Measurements from ENCODE around the gene CMTM8. TPM values are rescaled to one million over a fixed set of nuclear protein-coding genes. Genes with fewer than 3 reads are reported as not detected.

The CMTM8 gene
- total RNA-seq, 1 donor from 2014 or later, result 0.24 TPM

- peak overlapping the region; percentile 77 for H3K27ac Mint-ChIP-seq
- H3K36me3 Mint-ChIP-seq (ENCODE audit: low read depth), result peaks cover 10% of the 10 kb centered on the region
- ChIA-PET CTCF (interaction anchor here (0.8 to 1.9 kb wide), 6 partner anchors 9 to 54 kb away, joined by 3 to 20 read pairs (median 4); no protein-coding TSS in a partner anchor), POLR2A (interaction anchor here (0.9 to 1.7 kb wide), 12 partner anchors 9 to 54 kb away, joined by 3 to 9 read pairs (median 4); partner anchors contain the start of gene CMTM7)
- DNase-seq, result no peak
- no peak for ATAC-seq (ENCODE audit: low read depth)
- peaks cover 65% of the 10 kb centered on the region for H3K4me1 Mint-ChIP-seq
- TF ChIP-seq CTCF (IDR thresholded peaks at IDR 0.05), result no peak
- H3K9me3 Mint-ChIP-seq, result no peaks in the 10 kb centered on the region
- peak overlapping the region; percentile 52 for H3K4me3 Mint-ChIP-seq
- intact Hi-C loops (cut with micrococcal nuclease), result no loop called here
- H3K27me3 Mint-ChIP-seq, result no peaks in the 10 kb centered on the region
These were observed 175.5 kb downstream of the CMTM8 start for GRCh38 chr3:32413845-32414521.

GRCh38 chr3:32414522-32415202, 176.2 kb downstream of the CMTM8 start:
- no peak for TF ChIP-seq CTCF (IDR thresholded peaks at IDR 0.05)
- ChIA-PET POLR2A (interaction anchor here (0.9 to 1.7 kb wide), 11 partner anchors 9 to 53 kb away, joined by 3 to 9 read pairs (median 4); partner anchors contain the start of gene CMTM7), CTCF (interaction anchor here (0.6 to 1.9 kb wide), 8 partner anchors 10 to 53 kb away, joined by 3 to 20 read pairs (median 4); partner anchors contain the start of gene CMTM7)
- H3K36me3 Mint-ChIP-seq (ENCODE audit: low read depth), result peaks cover 10% of the 10 kb centered on the region
- ATAC-seq (ENCODE audit: low read depth), result peak; percentile 84
- H3K27ac Mint-ChIP-seq, result peak overlapping the region; percentile 77
- intact Hi-C loops (cut with micrococcal nuclease), result no loop called here
- DNase-seq, result no peak
- H3K4me3 Mint-ChIP-seq, result peak overlapping the region; percentile 52
- H3K27me3 Mint-ChIP-seq, result no peaks in the 10 kb centered on the region
- no peaks in the 10 kb centered on the region for H3K9me3 Mint-ChIP-seq
- peaks cover 66% of the 10 kb centered on the region for H3K4me1 Mint-ChIP-seq

GRCh38 chr3:32419742-32420125, 181.3 kb downstream of the CMTM8 start:
- Mint-ChIP-seq H3K9me3 (no peaks in the 10 kb centered on the region), H3K27me3 (no peaks in the 10 kb centered on the region), H3K4me1 (peaks cover 91% of the 10 kb centered on the region), H3K27ac (peak overlapping the region; percentile 88), H3K4me3 (peak overlapping the region; percentile 76), H3K36me3 (ENCODE audit: low read depth) (no peaks in the 10 kb centered on the region)
- CTCF ChIA-PET, result interaction anchor here (1.0 to 2.2 kb wide), 6 partner anchors 9 to 51 kb away, joined by 3 to 20 read pairs (median 6); no protein-coding TSS in a partner anchor
- no peak for TF ChIP-seq CTCF (IDR thresholded peaks at IDR 0.05)
- ATAC-seq (ENCODE audit: low read depth) (peak; percentile 4), DNase-seq (no peak)
- intact Hi-C loops (cut with micrococcal nuclease), result loop anchor here (1.0 kb wide), 7 partner anchors 9 to 48 kb away; no protein-coding TSS in a partner anchor
- POLR2A ChIA-PET, result interaction anchor here (0.8 to 13.3 kb wide), 11 partner anchors 11 to 83 kb away, joined by 3 to 272 read pairs (median 5); partner anchors contain the start of genes CMTM6 and CMTM7

Other genes starting within 250 kb of the CMTM8 start
- 8.2 and 9.6 TPM in 2 replicates for gene GPD1L, start 132.1 kb upstream of the CMTM8 start, total RNA-seq
- gene CMTM7, start 153.2 kb downstream of the CMTM8 start, total RNA-seq, result 70.5 and 82.1 TPM in 2 replicates

All from activated B cell treated with CpG ODN at 0.5 μM for 24 hours (primary cell).